ENCODE measurements around the gene IRX6. TPM values are rescaled to one million over a fixed set of nuclear protein-coding genes. Genes with fewer than 3 reads are reported as not detected.

IRX6 gene
- polyA plus RNA-seq, 3 donors = not detected

- Mint-ChIP-seq H3K4me1 (no peaks in the 10 kb centered on the region), H3K4me3 (no peak overlapping the region), H3K27me3 (ENCODE audit: low read depth in 3 of 3) (peaks cover 4 to 16% (median 10%) of the 10 kb centered on the region in 3 donors), H3K9me3 (peaks cover 0 to 3% (median 0%) of the 10 kb centered on the region in 7 donors), H3K36me3 (no peaks in the 10 kb centered on the region), H3K27ac (no peak overlapping the region)
- Histone ChIP-seq H3K9ac (ENCODE audit: insufficient read depth, low read length, poor library complexity, severe bottlenecking) (no peak overlapping the region), H2AFZ (ENCODE audit: insufficient read depth, low read depth, low read length, poor library complexity, severe bottlenecking) (no peak overlapping the region), H3K4me2 (replicated peaks; ENCODE audit: extremely low read depth, low read length, poor library complexity, severe bottlenecking) (no peak overlapping the region), H3K9me3 (replicated peaks in 1 of 2; ENCODE audit: control insufficient read depth in 1 of 2, insufficient read depth in 1 of 2, low read length in 2 of 2) (no peaks in the 10 kb centered on the region), H3K79me2 (ENCODE audit: insufficient read depth, low read length) (no peaks in the 10 kb centered on the region), H3K4me3 (replicated peaks in 1 of 3; ENCODE audit: low read depth in 2 of 3, low read length in 3 of 3) (no peak overlapping the region), H4K20me1 (ENCODE audit: insufficient read depth, low read length) (no peaks in the 10 kb centered on the region), H3K36me3 (replicated peaks in 1 of 2; ENCODE audit: control insufficient read depth in 1 of 2, insufficient read depth in 2 of 2, low read length in 2 of 2) (no peaks in the 10 kb centered on the region), H3K27ac (ENCODE audit: low read depth in 1 of 2, low read length in 2 of 2) (no peak overlapping the region), H3K4me1 (ENCODE audit: control insufficient read depth in 1 of 2, insufficient read depth in 2 of 2, low read length in 2 of 2) (no peaks in the 10 kb centered on the region), H3K27me3 (ENCODE audit: control insufficient read depth in 2 of 2, insufficient read depth in 2 of 2, low read length in 2 of 2) (no peaks in the 10 kb centered on the region)
- TF ChIP-seq CTCF (IDR thresholded peaks at IDR 0.05) = no peak
- intact Hi-C loops (cut with micrococcal nuclease) = no loop called here
- no peak for DNase-seq
Observed at GRCh38 chr16:55350984-55351383, 27.0 kb downstream of the IRX6 start.

- no peaks in the 10 kb centered on the region for H3K36me3 Mint-ChIP-seq
- Histone ChIP-seq H3K4me2 (replicated peaks; ENCODE audit: extremely low read depth, low read length, poor library complexity, severe bottlenecking) (no peak overlapping the region), H3K79me2 (ENCODE audit: insufficient read depth, low read length) (no peaks in the 10 kb centered on the region), H4K20me1 (ENCODE audit: insufficient read depth, low read length) (no peaks in the 10 kb centered on the region), H3K9ac (ENCODE audit: insufficient read depth, low read length, poor library complexity, severe bottlenecking) (no peak overlapping the region), H3K4me3 (replicated peaks in 1 of 3; ENCODE audit: low read depth in 2 of 3, low read length in 3 of 3) (no peak overlapping the region), H3K36me3 (replicated peaks in 1 of 2; ENCODE audit: control insufficient read depth in 1 of 2, insufficient read depth in 2 of 2, low read length in 2 of 2) (no peaks in the 10 kb centered on the region), H3K4me1 (ENCODE audit: control insufficient read depth in 1 of 2, insufficient read depth in 2 of 2, low read length in 2 of 2) (no peaks in the 10 kb centered on the region), H3K9me3 (replicated peaks in 1 of 2; ENCODE audit: control insufficient read depth in 1 of 2, insufficient read depth in 1 of 2, low read length in 2 of 2) (no peaks in the 10 kb centered on the region), H3K27me3 (ENCODE audit: control insufficient read depth in 2 of 2, insufficient read depth in 2 of 2, low read length in 2 of 2) (no peaks in the 10 kb centered on the region), H3K27ac (ENCODE audit: low read depth in 1 of 2, low read length in 2 of 2) (no peak overlapping the region), H2AFZ (ENCODE audit: insufficient read depth, low read depth, low read length, poor library complexity, severe bottlenecking) (no peak overlapping the region)
- no peak overlapping the region for H3K27ac Mint-ChIP-seq
- H3K9me3 Mint-ChIP-seq = peaks cover 0 to 3% (median 0%) of the 10 kb centered on the region in 7 donors
- peaks cover 6 to 17% (median 8%) of the 10 kb centered on the region in 3 donors for H3K27me3 Mint-ChIP-seq (ENCODE audit: low read depth in 3 of 3)
- WGBS (ENCODE audit: insufficient coverage) = no CpG with 5 or more reads among the region's 3 CpGs
- DNase-seq = no peak
- no peaks in the 10 kb centered on the region for H3K4me1 Mint-ChIP-seq
- no peak for TF ChIP-seq CTCF (IDR thresholded peaks at IDR 0.05)
- H3K4me3 Mint-ChIP-seq = no peak overlapping the region
- intact Hi-C loops (cut with micrococcal nuclease) = no loop called here
Observed at GRCh38 chr16:55351936-55352335, 27.9 kb downstream of the IRX6 start.
